Left ventricle myocardium superior (tissue), 1 donor: ENCODE measurements around the gene GDAP2. TPM values are rescaled to one million over a fixed set of nuclear protein-coding genes. Genes with fewer than 3 reads are reported as not detected.
"Not testable (repeated sequence)": the region's sequence is repeated elsewhere in the genome, so short reads cannot be mapped to it uniquely, and the experiment has no call there.

Experiments
- ATAC-seq: fragments of 200-7000 bp; cut with Tn5 transposase; one replicate; pipeline ENCODE4 v1.9.1; 2020; ENCODE audit warnings: mild to moderate bottlenecking, moderate library complexity
- DNase-seq: peaks from one replicate; pipeline ENCODE4 v3.0.0-alpha.2; 2020
- intact Hi-C: fragments of 100-400 bp; cut with micrococcal nuclease; formaldehyde crosslinking; loops from one replicate; pipeline ENCODE4 v1.11.0; 2022
- long read RNA-seq: library from polyadenylated mRNA; unstranded; transcript quantifications from one replicate; pipeline ENCODE4 v2.0.0, GENCODE V29; 2021
- total RNA-seq: library from RNA; stranded (reverse); fragmentation: NEBNext Ultra II Directional; extraction: Animal tissue kit (Norgen Biotek cat#: 25700); gene quantifications from one replicate; pipeline ENCODE4 v1.2.1, GENCODE V29; 2021
- donor health status: DM: no; HTN: yes; CAD: no; lungs with severe emphysema.

GDAP2 gene, protein sequence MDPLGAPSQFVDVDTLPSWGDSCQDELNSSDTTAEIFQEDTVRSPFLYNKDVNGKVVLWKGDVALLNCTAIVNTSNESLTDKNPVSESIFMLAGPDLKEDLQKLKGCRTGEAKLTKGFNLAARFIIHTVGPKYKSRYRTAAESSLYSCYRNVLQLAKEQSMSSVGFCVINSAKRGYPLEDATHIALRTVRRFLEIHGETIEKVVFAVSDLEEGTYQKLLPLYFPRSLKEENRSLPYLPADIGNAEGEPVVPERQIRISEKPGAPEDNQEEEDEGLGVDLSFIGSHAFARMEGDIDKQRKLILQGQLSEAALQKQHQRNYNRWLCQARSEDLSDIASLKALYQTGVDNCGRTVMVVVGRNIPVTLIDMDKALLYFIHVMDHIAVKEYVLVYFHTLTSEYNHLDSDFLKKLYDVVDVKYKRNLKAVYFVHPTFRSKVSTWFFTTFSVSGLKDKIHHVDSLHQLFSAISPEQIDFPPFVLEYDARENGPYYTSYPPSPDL
- 13.7 TPM for total RNA-seq
- long read RNA-seq, full-length matches to known transcripts = 7 of 11 reads
- long read RNA-seq, partial matches to known transcripts = 2 of 11 reads
- long read RNA-seq, other reads (novel, unspliced or antisense) = 2 of 11 reads

DNA sequence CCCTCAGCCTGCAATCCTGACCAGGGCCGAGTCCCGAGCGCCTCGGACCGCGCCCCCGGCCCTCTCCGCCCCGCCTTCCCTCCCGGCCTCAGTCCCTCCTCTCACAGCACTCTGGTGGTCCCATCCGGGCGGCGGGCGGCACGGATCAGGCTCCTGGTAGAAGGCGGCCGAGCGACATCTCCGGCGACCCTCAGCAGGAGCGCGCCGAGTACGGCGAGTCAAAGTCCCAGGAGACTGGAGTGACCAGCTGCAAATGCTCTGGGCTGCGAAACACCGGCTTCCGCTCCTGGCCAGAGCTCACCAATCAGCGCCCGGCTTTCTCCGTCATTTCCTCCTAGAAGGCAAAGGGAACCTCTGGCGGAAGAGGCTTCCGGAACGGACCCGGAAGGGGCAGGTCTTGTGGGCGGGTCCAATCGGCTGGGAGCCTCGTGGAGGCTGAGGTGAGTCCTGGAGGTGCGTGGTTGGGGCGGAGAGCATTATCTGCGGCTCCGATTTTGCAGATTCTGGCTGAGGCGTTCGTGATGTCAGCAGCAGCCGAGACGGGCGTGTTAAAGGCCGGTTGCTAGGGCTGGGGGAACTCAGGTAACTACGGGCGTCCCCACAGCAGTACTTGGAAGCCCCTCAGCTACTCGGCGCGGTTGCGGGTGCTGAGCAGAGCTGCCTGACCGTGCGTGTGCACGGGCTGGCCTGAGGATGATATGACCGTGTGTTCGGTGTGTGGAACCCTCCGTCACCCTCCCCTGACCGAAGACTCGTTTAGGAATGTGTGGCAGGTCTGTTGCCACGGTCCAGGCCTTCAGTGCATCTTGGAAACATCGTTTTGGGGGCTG is at the start of gene GDAP2, which contains the start of gene WDR3:
Gene GDAP2 (minus strand): TSS at position 279 of the 830 bp plus-strand sequence. CDS start 9,264 bp downstream, outside the sequence.
Gene WDR3 (plus strand): TSS at position 397 of the 830 bp plus-strand sequence. CDS start 3,581 bp downstream, outside the sequence.
- peak; percentile 99 for ATAC-seq
- peak; percentile 96 for DNase-seq
- intact Hi-C loops = no loop called here

DNA sequence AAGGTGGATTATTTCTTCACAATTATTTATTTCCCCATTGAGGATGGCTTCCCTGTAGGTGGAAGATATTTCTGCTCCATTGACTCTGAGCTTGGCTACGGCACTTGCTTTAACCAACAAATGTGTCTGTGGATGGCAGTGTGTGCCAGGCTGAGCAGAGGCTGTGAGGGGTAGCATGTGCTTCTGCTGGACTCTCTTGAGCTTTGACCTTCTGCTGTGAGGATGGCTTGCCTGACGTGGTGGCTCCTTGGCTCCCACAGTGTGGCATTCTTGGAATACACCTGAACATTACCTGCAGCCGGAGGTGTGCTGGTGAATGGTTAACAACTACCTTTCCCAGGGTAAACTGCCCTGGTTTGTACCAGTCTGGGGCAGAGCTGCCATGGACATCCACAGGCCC is 47.0 kb upstream of the GDAP2 start:
- no peak for ATAC-seq
- intact Hi-C loops = no loop called here
- no peak for DNase-seq

DNA sequence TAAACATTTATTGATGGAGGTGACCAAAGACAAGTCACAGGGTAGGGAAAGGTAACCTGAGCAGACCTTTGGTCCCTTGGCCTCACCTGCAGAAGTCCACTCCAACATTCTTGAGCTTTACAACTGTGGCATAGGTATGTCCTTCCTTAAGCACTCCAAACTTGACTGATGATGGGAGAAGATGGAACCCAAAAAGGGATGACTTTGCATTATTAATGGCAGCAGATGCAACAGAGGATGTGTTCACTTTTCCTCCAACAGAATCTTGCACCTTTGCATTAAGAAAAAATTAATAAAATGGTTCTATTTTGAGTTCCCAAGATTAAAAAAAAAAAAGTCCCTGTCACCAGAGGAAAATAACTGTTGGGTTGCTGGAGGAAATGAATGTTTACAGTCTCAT is 42.4 kb upstream of the GDAP2 start:
- ATAC-seq (no peak), DNase-seq (no peak)
- intact Hi-C loops = no loop called here

DNA sequence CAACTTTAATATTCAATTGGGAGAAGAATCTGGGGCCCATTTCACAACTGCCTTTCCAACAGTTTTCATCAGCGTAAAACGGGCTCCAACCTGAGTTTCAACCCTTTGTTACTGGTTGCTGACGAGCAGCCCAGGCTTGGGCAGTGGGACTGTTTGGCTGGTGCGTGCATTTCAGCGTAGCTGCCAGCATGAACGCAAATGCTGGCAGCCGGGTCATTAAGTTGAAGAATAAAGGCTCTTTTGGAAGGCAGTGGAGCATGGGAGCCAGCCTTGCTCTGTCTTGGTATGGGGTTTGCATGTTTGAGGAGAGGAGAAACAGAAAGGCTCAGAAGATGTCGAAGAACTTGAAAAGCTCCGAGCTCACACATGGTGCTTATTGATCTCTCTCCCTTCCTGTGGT is 40.8 kb upstream of the GDAP2 start:
- ATAC-seq (no peak), DNase-seq (no peak)
- intact Hi-C loops = no loop called here

DNA sequence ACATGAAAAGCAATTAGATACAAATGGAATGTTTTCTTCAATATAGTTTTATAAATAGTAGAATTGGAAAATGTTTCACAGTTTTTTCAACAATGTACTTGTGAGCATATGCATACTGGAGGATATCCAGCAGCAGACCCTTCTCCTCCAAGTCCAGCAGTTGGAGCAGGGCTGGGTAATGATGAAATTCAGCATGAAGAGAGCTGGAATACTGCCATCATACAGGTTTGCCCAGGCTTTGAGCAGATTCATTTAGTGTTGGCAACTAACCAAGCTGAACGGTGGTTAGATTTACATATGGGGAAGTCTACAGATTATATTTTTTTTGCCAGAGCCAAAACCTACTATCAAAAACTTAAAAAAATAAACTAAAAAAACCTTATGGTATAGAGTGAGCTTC is 38.5 kb upstream of the GDAP2 start:
- ATAC-seq (no peak), DNase-seq (no peak)
- intact Hi-C loops = no loop called here

DNA sequence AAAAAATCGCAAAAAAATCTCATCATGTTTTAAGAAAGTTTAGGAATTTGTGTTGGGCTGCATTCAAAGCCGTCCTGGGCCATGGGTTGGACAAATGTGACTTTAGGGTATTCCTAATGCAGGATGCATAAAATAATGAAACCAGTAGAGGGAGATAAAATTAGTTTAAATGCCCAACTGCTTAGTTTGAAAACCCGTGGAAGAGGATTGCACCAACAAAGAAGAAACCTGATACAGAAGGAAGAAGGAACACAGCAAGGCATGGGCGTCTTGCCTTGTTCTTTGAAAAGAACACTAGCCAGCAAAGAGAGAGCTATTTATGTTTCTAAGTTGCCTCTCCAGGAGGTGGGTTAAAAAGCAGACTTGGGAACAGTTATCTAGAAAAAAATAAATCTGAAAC is 38.1 kb upstream of the GDAP2 start:
- no peak for ATAC-seq
- intact Hi-C loops = no loop called here
- DNase-seq = no peak

DNA sequence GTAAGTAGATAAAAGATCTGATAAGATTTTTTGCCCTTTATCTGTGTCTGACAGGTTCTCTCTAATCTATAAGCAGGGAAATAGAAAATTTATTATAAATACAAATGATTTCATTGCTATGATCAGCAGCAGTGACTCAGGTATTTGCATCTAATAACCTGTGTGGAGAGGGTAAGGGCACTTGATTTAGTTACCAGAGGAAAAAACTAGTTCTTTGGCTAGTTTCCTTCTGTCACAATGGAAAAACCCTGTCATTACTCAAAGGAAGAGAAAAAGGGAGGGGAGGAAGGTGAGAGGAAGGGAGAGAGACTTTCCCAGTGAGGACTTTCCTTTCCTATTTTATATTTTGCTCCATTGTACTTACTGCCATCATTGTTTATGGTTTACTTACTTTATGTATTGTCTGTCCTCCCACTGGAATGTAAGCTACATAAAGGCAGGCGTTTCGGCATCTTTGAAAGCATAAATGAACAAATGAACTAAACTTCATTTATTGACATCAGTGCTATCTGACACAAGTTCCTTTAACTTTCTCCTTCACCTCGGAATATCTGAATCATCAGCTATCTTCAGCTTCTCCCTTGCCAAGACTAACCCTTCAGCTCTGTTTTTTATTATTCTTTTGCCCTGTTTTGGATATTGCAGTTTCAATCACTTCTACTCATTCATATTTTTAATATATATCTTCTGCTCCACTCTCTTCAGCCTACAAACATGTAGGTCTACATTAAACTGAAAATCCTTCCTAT is 35.0 kb upstream of the GDAP2 start:
- no peak for DNase-seq
- ATAC-seq = no peak
- intact Hi-C loops = no loop called here

DNA sequence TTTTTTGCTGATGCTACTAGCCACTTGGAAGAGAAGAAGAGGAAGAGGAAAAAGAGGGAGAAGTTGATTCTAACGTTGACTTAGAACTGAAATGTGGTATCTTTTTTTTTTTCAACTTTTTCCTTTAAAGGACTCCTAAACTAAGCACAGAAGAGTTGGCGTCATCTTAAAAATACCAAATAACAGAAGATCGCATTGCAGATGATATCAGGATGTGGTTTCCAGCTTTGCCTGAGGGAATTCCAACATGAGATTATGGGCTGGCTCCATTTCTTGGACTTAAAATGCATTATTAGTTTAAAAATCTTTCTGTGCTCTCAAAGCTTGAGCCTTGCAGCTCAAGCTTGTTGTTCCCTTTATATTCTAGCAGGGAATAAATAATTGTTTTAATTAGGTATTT is 29.9 kb upstream of the GDAP2 start:
- no peak for ATAC-seq
- intact Hi-C loops = no loop called here

DNA sequence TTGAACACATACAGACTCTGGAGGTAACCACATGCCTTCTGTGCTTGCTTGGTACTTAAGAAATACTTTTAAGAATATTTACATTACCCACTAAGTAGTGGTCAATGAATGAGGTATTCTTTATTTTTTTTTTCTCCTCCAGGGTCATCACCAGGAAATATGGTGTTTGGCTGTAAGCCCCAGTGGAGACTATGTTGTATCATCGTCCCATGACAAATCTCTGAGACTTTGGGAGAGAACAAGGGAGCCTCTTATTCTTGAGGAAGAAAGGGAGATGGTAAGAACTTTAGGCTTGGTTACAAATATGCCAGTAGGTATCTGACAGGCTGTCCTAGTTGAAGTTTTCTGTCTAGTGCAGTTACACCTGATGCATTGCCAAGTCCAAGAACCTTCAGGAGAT is 23.0 kb upstream of the GDAP2 start:
- intact Hi-C loops = no loop called here
- no peak for ATAC-seq
- no peak for DNase-seq

More for the DNA sequence above, 29.9 kb upstream of the GDAP2 start:
- no peak for DNase-seq

DNA sequence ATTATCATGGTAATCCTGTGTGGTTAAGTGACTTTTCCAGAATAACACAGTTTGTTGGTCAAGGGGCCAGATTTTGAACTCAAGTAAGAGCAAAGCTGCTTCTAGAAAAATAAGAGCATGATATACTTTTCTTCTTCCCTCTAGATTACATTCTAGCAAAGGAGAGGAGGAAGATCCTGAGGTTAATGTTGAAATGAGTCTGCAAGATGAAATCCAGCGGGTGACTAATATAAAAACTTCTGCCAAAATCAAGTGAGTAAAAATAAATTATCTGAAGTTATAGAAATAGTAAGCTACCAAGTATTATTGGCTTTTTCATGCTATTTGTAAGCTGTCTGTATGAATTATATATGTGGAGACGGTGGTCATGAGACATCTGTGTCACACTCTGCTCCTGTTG is 12.9 kb upstream of the GDAP2 start:
- intact Hi-C loops = no loop called here
- DNase-seq = no peak

DNA sequence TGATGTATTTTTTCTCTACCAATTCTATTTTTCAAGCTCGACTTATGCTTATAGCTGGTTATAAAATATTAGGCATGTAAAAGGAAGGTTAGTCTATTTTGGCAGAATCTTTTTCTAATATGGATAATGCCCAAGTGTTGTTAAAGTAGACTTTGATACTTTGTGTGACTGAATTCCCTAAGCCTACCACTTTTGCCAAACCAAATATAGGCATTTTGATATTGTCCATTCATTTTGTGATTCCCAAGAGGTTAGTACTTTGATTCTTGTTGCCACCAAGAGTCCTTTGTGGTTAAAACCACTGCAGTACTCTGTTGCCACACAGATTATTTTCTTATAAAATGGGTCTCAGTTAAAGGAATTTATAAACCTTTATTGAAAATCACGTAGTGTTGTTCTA is 4.3 kb upstream of the GDAP2 start:
- intact Hi-C loops = no loop called here
- DNase-seq = no peak
- no peak for ATAC-seq

More for the DNA sequence above, 12.9 kb upstream of the GDAP2 start:
- no peak for ATAC-seq

DNA sequence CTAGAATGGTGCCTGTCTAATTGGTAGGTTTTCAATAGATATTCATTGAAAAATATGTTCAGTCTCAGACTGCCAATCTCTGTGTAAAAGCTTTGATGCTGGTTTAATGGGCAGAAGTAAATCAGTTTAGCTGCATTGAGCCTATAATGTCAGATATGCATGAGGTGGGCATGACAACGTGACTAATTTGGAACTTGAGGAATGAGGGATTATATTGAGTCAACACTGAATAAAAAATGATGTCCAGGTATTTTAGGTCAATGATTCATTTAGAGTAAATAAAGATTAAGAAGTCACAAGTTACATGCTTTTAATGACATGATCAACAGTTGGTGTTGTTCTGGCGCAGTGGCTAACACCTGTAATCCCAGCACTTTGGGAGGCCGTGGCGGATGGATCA is 3.2 kb upstream of the GDAP2 start:
- no peak for DNase-seq
- intact Hi-C loops = no loop called here
- ATAC-seq = no peak

DNA sequence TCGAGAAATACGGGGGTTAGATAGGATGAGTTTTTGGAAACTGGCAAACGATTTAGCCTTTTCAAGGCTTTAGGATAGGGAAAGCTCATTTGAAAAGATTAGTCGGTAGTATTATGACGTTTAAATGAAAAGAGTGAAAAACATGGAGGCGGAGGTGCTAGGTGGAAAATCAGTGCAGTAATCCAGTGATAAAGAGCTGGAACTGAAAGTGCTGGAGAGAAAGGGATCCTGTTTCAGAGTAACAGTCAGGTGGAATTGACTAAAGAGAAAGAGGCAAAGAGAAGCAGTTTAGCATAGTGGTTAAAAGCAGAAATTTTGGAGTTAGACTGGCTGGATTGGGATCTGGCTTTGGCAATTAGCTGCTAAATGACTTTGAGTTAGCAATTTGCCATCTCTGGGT is 1.1 kb upstream of the GDAP2 start:
- intact Hi-C loops = no loop called here
- DNase-seq (no peak), ATAC-seq (no peak)

DNA sequence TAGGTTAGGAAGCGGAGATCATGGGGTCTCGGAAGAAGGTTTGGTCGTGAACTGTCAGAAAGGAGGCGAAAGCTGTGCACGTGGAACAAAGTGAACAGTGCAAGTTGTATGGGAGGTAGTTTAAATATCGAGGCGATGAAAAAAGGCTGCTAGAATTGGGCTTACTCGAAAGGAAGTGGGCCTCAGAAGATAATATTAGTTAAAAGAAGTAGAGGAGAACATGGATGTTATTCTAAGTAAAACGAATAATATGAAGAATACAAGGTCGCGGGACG is 689 bp upstream of the GDAP2 start:
- ATAC-seq (no peak), DNase-seq (no peak)
- intact Hi-C loops = no loop called here

DNA sequence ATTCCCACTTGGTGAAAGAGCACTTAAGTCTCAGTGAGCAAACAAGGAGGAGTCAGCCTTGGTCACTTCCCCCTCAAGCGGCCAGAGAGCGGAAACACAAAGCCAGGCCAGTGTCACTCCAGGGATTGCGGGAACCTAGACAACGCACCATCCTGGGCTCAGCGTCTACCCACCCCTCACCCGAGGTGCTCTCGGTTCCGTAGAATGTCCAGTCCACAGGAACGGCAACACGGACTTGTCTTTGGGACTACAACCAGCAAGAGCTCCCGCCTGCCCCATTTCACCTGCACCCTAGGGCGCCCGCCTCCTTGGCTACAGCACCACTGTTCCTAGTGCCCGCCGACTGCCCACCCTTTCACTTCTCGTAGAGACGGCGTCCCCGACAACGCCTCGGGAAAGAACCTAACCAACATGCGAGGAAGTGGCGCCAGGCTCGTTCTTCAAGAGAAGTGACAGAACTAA is 509 bp downstream of the GDAP2 start:
- intact Hi-C loops = no loop called here
- DNase-seq (peak; percentile 58), ATAC-seq (peak; percentile 78)

DNA sequence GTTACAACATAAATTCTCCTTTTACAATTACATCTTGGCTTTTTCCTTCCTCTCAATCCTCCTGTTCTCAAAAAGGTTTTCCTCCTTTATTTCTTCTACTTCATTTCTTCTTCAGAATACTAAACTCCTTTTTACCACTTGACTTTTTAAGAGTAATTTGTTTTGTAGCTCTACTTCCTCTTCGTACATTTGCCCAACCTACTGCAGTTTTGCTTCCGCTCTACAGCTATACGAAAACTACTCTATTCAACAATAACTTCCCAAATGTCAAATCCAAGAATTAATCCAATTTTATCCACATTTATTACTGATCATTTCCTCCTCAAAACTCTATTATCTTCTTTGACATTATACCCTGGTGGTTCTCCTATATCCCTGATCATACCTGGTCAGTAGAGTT is 3.4 kb downstream of the GDAP2 start:
- intact Hi-C loops = no loop called here
- ATAC-seq (no peak), DNase-seq (no peak)

DNA sequence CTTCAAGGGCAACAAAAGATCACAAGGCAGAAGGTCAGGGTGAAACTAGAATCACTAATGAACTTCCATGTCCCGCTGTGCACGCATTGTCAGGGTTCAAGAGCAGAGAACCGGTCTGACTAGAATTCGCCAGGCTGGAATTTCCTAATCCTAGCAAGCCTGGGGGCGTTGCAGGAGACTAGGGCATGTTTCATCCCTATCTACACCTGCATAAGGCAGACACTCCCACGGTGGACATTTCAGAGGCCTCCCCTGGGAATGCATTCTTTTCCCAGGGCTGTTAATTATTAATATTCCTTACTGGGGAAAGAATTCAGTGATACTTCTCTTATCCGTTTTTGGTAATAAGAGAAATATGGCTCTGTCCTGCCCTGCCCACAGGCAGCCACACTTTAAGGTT is 6.7 kb downstream of the GDAP2 start:
- intact Hi-C loops, DNase-seq, ATAC-seq: not testable (repeated sequence)

DNA sequence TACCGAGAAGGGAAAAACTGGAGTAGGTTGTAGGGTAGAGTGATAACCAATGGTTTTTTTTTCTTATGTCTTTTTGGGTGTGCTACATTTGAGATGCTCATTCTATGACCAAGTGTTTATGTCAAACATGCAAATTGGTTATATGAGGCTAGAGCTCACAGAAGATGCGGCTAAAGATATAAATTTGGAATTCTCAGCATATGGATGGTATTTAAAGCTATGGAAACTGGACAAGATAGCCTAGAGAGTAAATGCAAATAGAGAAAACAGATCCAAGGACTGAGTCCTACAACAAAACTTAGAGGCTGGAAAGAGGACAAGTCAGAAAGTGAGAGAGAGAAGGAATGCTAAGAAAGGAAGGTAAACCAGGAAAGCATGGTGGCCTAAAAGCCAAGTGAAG is 7.4 kb downstream of the GDAP2 start:
- ATAC-seq (no peak), DNase-seq (no peak)
- intact Hi-C loops = no loop called here

DNA sequence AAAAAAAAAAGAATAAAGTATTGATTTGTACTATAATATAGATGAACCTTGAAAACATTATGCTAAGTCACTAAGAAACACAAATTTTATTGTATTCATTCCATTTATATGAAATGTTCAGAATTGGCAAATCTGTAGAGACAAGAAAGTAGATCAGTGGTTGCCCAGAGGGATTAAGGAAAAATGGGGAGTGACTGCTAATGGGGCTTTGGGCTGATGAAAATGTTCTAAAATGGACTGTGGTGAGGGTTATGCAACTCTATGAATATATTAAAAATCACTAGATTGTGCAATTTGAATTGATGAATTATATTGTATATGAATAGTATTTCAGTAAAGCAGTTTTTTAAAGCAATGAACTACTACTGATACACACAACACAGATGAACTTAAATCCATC is 10.0 kb downstream of the GDAP2 start:
- DNase-seq = no peak
- intact Hi-C loops = no loop called here
- ATAC-seq = no peak
